Transverse colon (tissue), 4 donors: Measurements from ENCODE around the gene DGUOK. TPM values are rescaled to one million over a fixed set of nuclear protein-coding genes. Genes with fewer than 3 reads are reported as not detected.

Experiments
- DNase-seq: peaks from one replicate; pipeline ENCODE4 v3.0.0-alpha.2; 2019
- H3K27ac ChIP-seq, 4 donors: fragments of 200-600 bp; sonication (generic); 2 replicates each; pipeline ENCODE4 v1.5.1; 2016 to 2018; ENCODE audit warnings: inconsistent platforms in 4 of 4
- H3K27me3 ChIP-seq: fragments of 200-600 bp; sonication (generic); 2 replicates; pipeline ENCODE4 v1.5.1; 2017; ENCODE audit warnings: inconsistent platforms
- H3K36me3 ChIP-seq, 4 donors: fragments of 200-600 bp; sonication (generic); 2 replicates each; pipeline ENCODE4 v1.5.1; 2017 to 2019; ENCODE audit warnings: inconsistent platforms in 4 of 4
- H3K4me1 ChIP-seq, 4 donors: fragments of 200-600 bp; sonication (generic); 2 replicates each; pipeline ENCODE4 v1.5.1; 2017 to 2020; ENCODE audit warnings: inconsistent platforms in 4 of 4
- H3K4me3 ChIP-seq, 4 donors: fragments of 200-600 bp; sonication (generic); 1 replicate in 1 of 4; 2 replicates in 3 of 4; pipeline versions ENCODE4 v1.5.1 to v1.6.1; 2017 to 2019; ENCODE audit warnings: inconsistent platforms in 4 of 4
- H3K9me3 ChIP-seq, 2 donors: fragments of 200-600 bp; sonication (generic); 2 replicates each; pipeline ENCODE4 v1.5.1; 2017 to 2019; ENCODE audit warnings: inconsistent platforms in 2 of 2
- CTCF ChIP-seq, 5 experiments: fragments of 200-600 bp in 3 of 5; fragments of 450-650 bp in 2 of 5; sonication (generic) in 3 of 5; IDR thresholded peaks; 1 replicate in 2 of 5; 2 replicates in 3 of 5; pipeline ENCODE4 v1.5.1; 2016 to 2017; ENCODE audit warnings: antibody characterized with exemption in 5 of 5, inconsistent platforms in 3 of 5, mild to moderate bottlenecking in 2 of 5, moderate library complexity in 1 of 5
- EP300 ChIP-seq: sonication (generic); formaldehyde crosslinking; IDR thresholded peaks from one replicate; pipeline ENCODE4 v1.6.1; 2017; ENCODE audit warnings: antibody characterized with exemption, low read depth
- POLR2A ChIP-seq: fragments of 450-650 bp; IDR thresholded peaks from one replicate; pipeline ENCODE4 v1.6.1; 2016; ENCODE audit warnings: antibody characterized with exemption, mild to moderate bottlenecking, moderate library complexity
- POLR2AphosphoS5 ChIP-seq, 3 donors: sonication (generic); formaldehyde crosslinking; IDR thresholded peaks; one replicate each; pipeline ENCODE4 v1.6.1; 2016; ENCODE audit warnings: antibody characterized with exemption in 3 of 3
- WGBS, 2 donors: methylation state at CpG; one replicate each; pipeline ENCODE4 v1.1.5; 2018; ENCODE audit warnings: low coverage in 1 of 2; 5-methylcytosine and 5-hydroxymethylcytosine counted together
- in situ Hi-C, 4 donors: fragments of 200-750 bp; cut with MboI; loops; one replicate each; pipeline versions ENCODE4 v1.15.0 to v1.15.1; 2017; ENCODE audit warnings: low sequenced_read_pairs in 3 of 4, low pct_ligation_motif_present in 1 of 4, low pct_unique_long_range_greater_than_20kb in 1 of 4
- intact Hi-C: fragments of 100-400 bp; cut with DNase I; formaldehyde crosslinking; loops from one replicate; pipeline ENCODE4 v1.15.1; 2023; ENCODE audit warnings: low total_unique reads
- total RNA-seq, 4 donors: library from RNA; depleted of rRNA; stranded (reverse); fragments of >200 nt; gene quantifications; one replicate each; pipeline ENCODE4 v1.1.0, GENCODE V29; 2016

The DGUOK gene
- total RNA-seq, 4 donors from 2014 or later: 27.3 to 49.7 (median 40.3) TPM

GRCh38 chr2:73907840-73908452 is 18.7 kb upstream of the DGUOK start:
- Histone ChIP-seq H3K9me3 (no peaks in the 10 kb centered on the region), H3K36me3 (peaks cover 0 to 3% (median 0%) of the 10 kb centered on the region in 4 donors), H3K4me1 (peaks cover 0 to 9% (median 2%) of the 10 kb centered on the region in 4 donors), H3K27ac (peak overlapping the region; percentile 42 to 89 (median 53)), H3K4me3 (no peak overlapping the region), H3K27me3 (no peaks in the 10 kb centered on the region)
- 37 to 40% methylated on average over 1 to 5 of the region's 5 CpGs for WGBS, 2 donors
- intact Hi-C loops: no loop called here
- TF ChIP-seq POLR2A (no peak), POLR2AphosphoS5 (IDR thresholded peaks at IDR 0.05) (peak in 1 of 3 donors; percentile 72), CTCF (IDR thresholded peaks at IDR 0.05) (peak in 2 of 5 experiments; percentile 10 to 20), EP300 (no peak)
- in situ Hi-C loops: no loop called here
- peak; percentile 38 for DNase-seq

DNA sequence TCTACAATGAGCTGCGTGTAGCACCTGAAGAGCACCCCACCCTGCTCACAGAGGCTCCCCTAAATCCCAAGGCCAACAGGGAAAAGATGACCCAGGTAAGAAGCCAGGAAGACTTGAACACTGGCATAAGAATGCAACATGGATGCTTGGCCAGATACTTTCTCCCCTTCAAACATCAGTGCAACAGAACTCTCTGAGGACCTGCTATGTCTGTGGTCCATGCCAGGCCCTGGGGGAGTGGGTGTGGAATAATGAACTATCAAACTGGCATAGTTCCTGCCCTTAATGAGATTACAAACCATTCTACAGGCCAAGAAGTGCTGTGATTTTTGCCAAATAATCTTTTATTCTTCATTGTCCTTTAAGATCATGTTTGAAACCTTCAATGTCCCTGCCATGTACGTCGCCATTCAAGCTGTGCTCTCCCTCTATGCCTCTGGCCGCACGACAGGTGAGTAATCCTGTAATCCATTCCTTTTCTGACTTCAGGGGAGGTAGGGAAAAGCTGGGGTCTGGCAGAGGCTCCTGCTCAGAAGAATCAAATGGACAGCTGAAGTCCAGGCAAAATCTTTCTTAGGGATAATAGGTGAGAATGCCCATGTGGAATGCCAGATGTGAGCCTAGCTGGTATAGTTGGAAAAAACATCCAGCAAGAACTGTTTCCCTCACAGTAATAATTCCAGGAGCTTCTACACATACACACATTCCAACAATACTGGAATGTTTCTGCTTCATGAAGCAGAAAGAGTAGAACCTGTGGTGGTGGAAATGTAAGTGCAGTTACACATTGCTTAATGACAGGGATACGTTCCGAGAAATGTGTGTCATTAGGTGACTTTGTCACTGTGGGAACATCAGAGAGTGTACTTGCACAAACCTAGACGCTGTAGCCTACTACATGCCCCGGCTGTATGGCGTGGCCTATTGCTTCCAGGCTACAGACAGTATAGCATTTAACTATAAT is 17.7 kb upstream of the DGUOK start:
- WGBS, 2 donors: 72 to 75% methylated on average over 10 of the region's 10 CpGs
- Histone ChIP-seq H3K36me3 (peaks cover 0 to 9% (median 0%) of the 10 kb centered on the region in 4 donors), H3K27me3 (no peaks in the 10 kb centered on the region), H3K27ac (peak overlapping the region in 3 of 4 donors; percentile 42 to 89 (median 61)), H3K4me1 (peaks cover 0 to 9% (median 2%) of the 10 kb centered on the region in 4 donors), H3K9me3 (no peaks in the 10 kb centered on the region), H3K4me3 (no peak overlapping the region)
- in situ Hi-C loops (no loop called here), intact Hi-C loops (no loop called here)
- peak in 2 of 3 donors; percentile 49 to 83 for TF ChIP-seq POLR2AphosphoS5 (IDR thresholded peaks at IDR 0.05)
- TF ChIP-seq CTCF (IDR thresholded peaks at IDR 0.05): no peak
- DNase-seq: no peak

DNA sequence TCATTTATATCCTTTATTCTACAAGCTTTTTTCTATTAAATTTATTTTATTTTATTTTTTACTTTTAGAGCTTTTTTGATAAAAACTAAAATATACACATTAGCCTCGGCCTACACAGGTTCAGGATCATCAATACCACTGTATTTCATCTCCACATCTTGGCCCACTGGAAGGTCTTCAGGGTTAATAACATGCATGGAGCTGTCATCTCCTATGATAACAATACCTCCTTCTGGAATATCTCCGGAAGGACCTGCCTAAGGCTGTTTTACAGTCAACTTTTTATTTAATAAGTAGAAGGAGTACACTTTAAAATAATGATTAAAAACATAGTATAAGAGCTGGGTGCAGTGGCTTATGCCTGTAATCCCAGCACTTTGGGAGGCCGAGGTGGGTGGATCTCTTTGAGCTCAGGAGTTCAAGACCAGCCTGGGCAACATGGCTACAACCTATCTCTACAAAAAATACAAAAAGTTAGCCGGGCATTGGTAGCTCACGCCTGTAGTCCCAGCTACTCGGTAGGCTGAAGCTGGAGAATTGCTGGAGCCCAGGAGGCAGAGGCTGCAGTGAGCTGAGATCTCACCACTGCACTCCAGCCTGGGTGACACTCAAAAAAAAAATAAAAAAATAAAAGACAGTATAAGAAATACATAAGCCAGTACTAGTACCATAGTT is 15.7 kb upstream of the DGUOK start:
- no peak for DNase-seq
- 58 to 78% methylated on average over 3 to 6 of the region's 6 CpGs for WGBS, 2 donors
- Histone ChIP-seq H3K9me3 (no peaks in the 10 kb centered on the region), H3K27ac (peak overlapping the region in 3 of 4 donors; percentile 39 to 89 (median 40)), H3K36me3 (peaks cover 0 to 9% (median 0%) of the 10 kb centered on the region in 4 donors), H3K27me3 (no peaks in the 10 kb centered on the region), H3K4me3 (no peak overlapping the region), H3K4me1 (peaks cover 0 to 9% (median 2%) of the 10 kb centered on the region in 4 donors)
- intact Hi-C loops (no loop called here), in situ Hi-C loops (no loop called here)
- no peak for TF ChIP-seq CTCF (IDR thresholded peaks at IDR 0.05)
- no peak for TF ChIP-seq POLR2AphosphoS5 (IDR thresholded peaks at IDR 0.05)
- TF ChIP-seq EP300: no peak
- no peak for TF ChIP-seq POLR2A
